Measurements from ENCODE around the gene TULP1.

Gene TULP1

GRCh38 chr6:35497571-35498421 lies 14.9 kb downstream of the TULP1 start:
- DNase-seq (ENCODE audit: low spot score), result no peak

- DNase-seq (ENCODE audit: low spot score), result peak; percentile 62
These were observed 15.7 kb downstream of the TULP1 start, which contains the start of gene TEAD3 for GRCh38 chr6:35496841-35497570. Gene TEAD3 (minus strand): TSS chr6:35497079.

- DNase-seq (ENCODE audit: low spot score), result no peak
These were observed 16.5 kb downstream of the TULP1 start for GRCh38 chr6:35496036-35496840.

GRCh38 chr6:35495258-35496035 lies 17.2 kb downstream of the TULP1 start:
- DNase-seq (ENCODE audit: low spot score), result no peak

GRCh38 chr6:35494161-35494563 lies 18.5 kb downstream of the TULP1 start:
- no peak for DNase-seq (ENCODE audit: low spot score)

- no peak for DNase-seq (ENCODE audit: low spot score)
These were observed 19.3 kb downstream of the TULP1 start for GRCh38 chr6:35493307-35493983.

- no peak for DNase-seq (ENCODE audit: low spot score)
These were observed 19.8 kb downstream of the TULP1 start for GRCh38 chr6:35492974-35493284.

- DNase-seq (ENCODE audit: low spot score), result no peak
These were observed 20.3 kb downstream of the TULP1 start for GRCh38 chr6:35492258-35492973.

GRCh38 chr6:35491558-35492257 lies 21.0 kb downstream of the TULP1 start:
- DNase-seq (ENCODE audit: low spot score), result no peak

GRCh38 chr6:35490821-35491557 lies 21.7 kb downstream of the TULP1 start:
- DNase-seq (ENCODE audit: low spot score), result no peak

- peak; percentile 82 for DNase-seq (ENCODE audit: low spot score)
These were observed 22.5 kb downstream of the TULP1 start for GRCh38 chr6:35489995-35490791.

GRCh38 chr6:35489066-35489465 lies 23.6 kb downstream of the TULP1 start:
- DNase-seq (ENCODE audit: low spot score), result no peak

GRCh38 chr6:35488517-35488862 lies 24.2 kb downstream of the TULP1 start:
- DNase-seq (ENCODE audit: low spot score), result no peak

GRCh38 chr6:35487658-35488516 lies 24.8 kb downstream of the TULP1 start:
- DNase-seq (ENCODE audit: low spot score), result no peak

- DNase-seq (ENCODE audit: low spot score), result no peak
These were observed 26.4 kb downstream of the TULP1 start for GRCh38 chr6:35486005-35486925.

- DNase-seq (ENCODE audit: low spot score), result no peak
These were observed 27.3 kb downstream of the TULP1 start for GRCh38 chr6:35485402-35485877.
